Activated CD4-positive, alpha-beta memory T cell treated with anti-CD3 and anti-CD28 coated beads for 36 hours (primary cell): Measurements from ENCODE around the gene CLINT1. TPM values are rescaled to one million over a fixed set of nuclear protein-coding genes. Genes with fewer than 3 reads are reported as not detected.

Source experiments
- CTCF ChIA-PET: fragments of 350-600 bp; sonication (Branson Sonifier 250); formaldehyde crosslinking; loops from one replicate; lab custom pipeline; 2021; ENCODE audit warnings: antibody characterized with exemption, inconsistent platforms; lab: Charles Lee
- POLR2A ChIA-PET: fragments of 350-600 bp; sonication (Branson Sonifier 250); formaldehyde crosslinking; loops from one replicate; lab custom pipeline; 2021; ENCODE audit warnings: antibody characterized with exemption; lab: Charles Lee
- DNase-seq: peaks from one replicate; pipeline ENCODE4 v3.0.0-alpha.2; 2020
- H3K27ac Mint-ChIP-seq: one replicate; pipeline ENCODE4 v1.8.0; 2021; ENCODE audit warnings: mixed read lengths
- H3K27me3 Mint-ChIP-seq: one replicate; pipeline ENCODE4 v1.8.0; 2021; ENCODE audit warnings: mixed read lengths
- H3K36me3 Mint-ChIP-seq: one replicate; pipeline ENCODE4 v1.8.0; 2021; ENCODE audit warnings: mixed read lengths
- H3K4me1 Mint-ChIP-seq: one replicate; pipeline ENCODE4 v1.8.0; 2021; ENCODE audit warnings: low read depth, mixed read lengths
- H3K4me3 Mint-ChIP-seq: one replicate; pipeline ENCODE4 v1.8.0; 2021; ENCODE audit warnings: mild to moderate bottlenecking, mixed read lengths
- H3K9me3 Mint-ChIP-seq: one replicate; pipeline ENCODE4 v1.8.0; 2021; ENCODE audit warnings: mixed read lengths
- intact Hi-C: fragments of 100-400 bp; cut with micrococcal nuclease; formaldehyde crosslinking; loops from one replicate; pipeline ENCODE4 v1.15.1; 2023
- total RNA-seq, 2 experiments: library from RNA; stranded (reverse); gene quantifications; one replicate each; pipeline ENCODE4 v1.2.3, GENCODE V29; 2021

The CLINT1 gene
- total RNA-seq: 10 to 100 TPM; 48.7 to 49.4 TPM

- Mint-ChIP-seq H3K27ac (peak within 1 kb of the TSS; percentile 96), H3K4me1 (peaks cover 73% of the 10 kb centered on the region), H3K36me3 (peaks cover 5% of the 10 kb centered on the region), H3K27me3 (no peaks in the 10 kb centered on the region), H3K4me3 (peak within 1 kb of the TSS; percentile 91), H3K9me3 (no peaks in the 10 kb centered on the region)
- peak; percentile 92 for DNase-seq
- intact Hi-C loops: loop anchor here (1.0 to 10.0 kb wide), 11 partner anchors 13 to 936 kb away; partner anchors contain the start of gene MED7
- ChIA-PET CTCF (interaction anchor here (0.8 to 1.4 kb wide), 4 partner anchors 34 to 136 kb away, joined by 3 to 6 read pairs (median 4); no protein-coding TSS in a partner anchor), POLR2A (interaction anchor here (0.5 to 1.4 kb wide), 6 partner anchors 14 to 892 kb away, joined by 3 to 7 read pairs (median 4); no protein-coding TSS in a partner anchor)
Measured at GRCh38 chr5:157858527-157859226, at the start of gene CLINT1. CLINT1 (minus strand) TSS chr5:157859145; CDS start chr5:157858970, 175 bp downstream.

- H3K27me3 Mint-ChIP-seq: no peaks in the 10 kb centered on the region
- intact Hi-C loops: no loop called here
- no peaks in the 10 kb centered on the region for H3K4me1 Mint-ChIP-seq
- H3K4me3 Mint-ChIP-seq: no peak overlapping the region
- CTCF ChIA-PET: interaction anchor here (0.6 kb wide), 1 partner anchor 36 kb away, joined by 3 read pairs; no protein-coding TSS in a partner anchor
- no peaks in the 10 kb centered on the region for H3K36me3 Mint-ChIP-seq
- no peak for DNase-seq
- H3K27ac Mint-ChIP-seq: no peak overlapping the region
- no peaks in the 10 kb centered on the region for H3K9me3 Mint-ChIP-seq
- POLR2A ChIA-PET: no interaction called here
Measured at GRCh38 chr5:157908459-157908858, 49.5 kb upstream of the CLINT1 start.

DNA sequence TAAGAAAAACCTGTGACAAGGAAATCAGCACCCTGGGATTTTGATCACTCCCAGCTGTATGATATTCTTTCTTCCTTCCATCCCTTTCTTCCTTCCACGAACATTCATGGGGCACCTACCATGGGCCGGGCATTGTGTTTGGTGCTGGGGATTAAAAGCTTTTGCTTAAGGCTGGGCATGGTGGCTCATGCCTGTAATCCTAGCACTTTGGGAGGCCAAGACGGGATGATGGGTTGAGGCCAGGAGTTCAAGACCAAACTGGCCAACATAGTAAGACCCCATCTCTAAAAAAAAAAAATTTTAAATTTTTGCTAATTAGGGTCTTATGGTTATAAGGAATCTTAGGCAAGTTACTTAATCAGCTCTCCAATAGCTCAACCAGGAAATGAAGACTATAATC, 48.5 kb upstream of the CLINT1 start:
- CTCF ChIA-PET: no interaction called here
- POLR2A ChIA-PET: no interaction called here
- Mint-ChIP-seq H3K27me3 (peaks cover 2% of the 10 kb centered on the region), H3K27ac (no peak overlapping the region), H3K36me3 (no peaks in the 10 kb centered on the region), H3K4me3 (no peak overlapping the region), H3K9me3 (no peaks in the 10 kb centered on the region), H3K4me1 (no peaks in the 10 kb centered on the region)
- intact Hi-C loops: no loop called here
- DNase-seq: no peak

GRCh38 chr5:157903117-157903450, 44.1 kb upstream of the CLINT1 start:
- POLR2A ChIA-PET: no interaction called here
- no peaks in the 10 kb centered on the region for H3K36me3 Mint-ChIP-seq
- H3K27me3 Mint-ChIP-seq: peaks cover 2% of the 10 kb centered on the region
- H3K4me1 Mint-ChIP-seq: no peaks in the 10 kb centered on the region
- no peaks in the 10 kb centered on the region for H3K9me3 Mint-ChIP-seq
- H3K4me3 Mint-ChIP-seq: no peak overlapping the region
- H3K27ac Mint-ChIP-seq: no peak overlapping the region
- no peak for DNase-seq
- CTCF ChIA-PET: no interaction called here
- intact Hi-C loops: no loop called here

DNA sequence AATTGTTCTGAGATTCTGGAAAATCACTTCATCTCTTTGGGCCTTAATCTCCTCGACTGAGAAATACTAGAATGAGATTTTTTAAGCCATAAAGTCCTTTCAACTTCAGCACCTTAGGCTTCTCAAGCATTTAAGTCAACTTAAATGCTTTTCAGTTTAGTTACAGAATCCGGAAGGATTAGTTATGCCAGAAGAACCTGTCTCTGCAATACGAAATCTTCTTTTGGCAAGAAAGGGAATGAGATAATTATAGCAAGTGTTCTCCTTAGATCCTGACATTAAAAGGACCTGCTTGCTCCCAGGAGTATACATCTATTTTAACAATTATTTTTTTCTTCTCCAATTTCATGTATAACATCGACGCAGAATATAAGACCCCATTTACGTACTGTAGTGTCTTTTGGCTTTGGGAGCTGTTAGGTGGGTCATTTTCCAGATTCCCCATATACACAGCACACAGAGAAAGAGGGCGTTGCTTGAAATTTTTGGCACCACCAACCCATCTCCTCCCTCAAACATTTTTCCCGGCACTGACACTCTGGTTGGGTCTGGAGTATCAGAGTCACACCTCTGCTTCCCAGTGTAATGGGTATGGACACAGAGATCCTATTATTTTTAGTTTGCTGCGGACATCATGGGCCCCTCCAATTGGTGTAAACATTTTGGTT, 43.6 kb upstream of the CLINT1 start:
- ChIA-PET POLR2A (no interaction called here), CTCF (no interaction called here)
- Mint-ChIP-seq H3K27me3 (peaks cover 2% of the 10 kb centered on the region), H3K36me3 (no peaks in the 10 kb centered on the region), H3K4me1 (no peaks in the 10 kb centered on the region), H3K27ac (no peak overlapping the region), H3K4me3 (no peak overlapping the region), H3K9me3 (no peaks in the 10 kb centered on the region)
- intact Hi-C loops: no loop called here
- DNase-seq: no peak

- no peak for DNase-seq
- Mint-ChIP-seq H3K27me3 (peaks cover 2% of the 10 kb centered on the region), H3K4me3 (no peak overlapping the region), H3K36me3 (no peaks in the 10 kb centered on the region), H3K9me3 (no peaks in the 10 kb centered on the region), H3K4me1 (no peaks in the 10 kb centered on the region), H3K27ac (no peak overlapping the region)
- ChIA-PET POLR2A (no interaction called here), CTCF (no interaction called here)
- intact Hi-C loops: no loop called here
Measured at GRCh38 chr5:157900644-157901043, 41.7 kb upstream of the CLINT1 start.

- DNase-seq: no peak
- intact Hi-C loops: loop anchor here (1.0 kb wide), 2 partner anchors 22 to 35 kb away; no protein-coding TSS in a partner anchor
- ChIA-PET POLR2A (interaction anchor here (1.0 kb wide), 1 partner anchor 35 kb away, joined by 7 read pairs; the partner anchor contains the start of gene CLINT1), CTCF (interaction anchor here (1.0 to 1.7 kb wide), 7 partner anchors 24 to 73 kb away, joined by 3 to 6 read pairs (median 4); partner anchors contain the start of gene CLINT1)
- Mint-ChIP-seq H3K4me1 (peaks cover 19% of the 10 kb centered on the region), H3K27me3 (no peaks in the 10 kb centered on the region), H3K27ac (no peak overlapping the region), H3K9me3 (peaks cover 5% of the 10 kb centered on the region), H3K36me3 (no peaks in the 10 kb centered on the region), H3K4me3 (no peak overlapping the region)
Measured at GRCh38 chr5:157893611-157894010, 34.7 kb upstream of the CLINT1 start.

DNA sequence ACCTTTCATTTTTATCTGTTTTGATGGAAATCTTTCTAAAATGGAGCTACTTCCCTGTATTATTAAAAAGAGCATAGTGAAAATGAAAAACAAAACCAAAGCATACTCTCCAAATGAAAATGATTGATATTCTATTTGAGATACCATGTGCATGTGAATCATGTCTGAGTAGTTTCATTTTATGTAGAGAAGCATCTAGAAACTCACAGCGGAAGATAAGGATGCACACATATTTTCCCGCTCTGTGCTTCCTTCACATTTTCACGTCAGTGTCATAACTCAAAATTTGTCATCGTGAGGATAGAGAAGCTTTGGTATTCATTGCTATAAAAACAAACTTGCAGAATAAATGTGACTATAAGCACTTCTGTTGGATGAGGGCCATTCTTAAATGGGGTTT, 34.0 kb upstream of the CLINT1 start:
- Mint-ChIP-seq H3K9me3 (peaks cover 5% of the 10 kb centered on the region), H3K4me3 (no peak overlapping the region), H3K36me3 (no peaks in the 10 kb centered on the region), H3K27me3 (no peaks in the 10 kb centered on the region), H3K4me1 (peaks cover 19% of the 10 kb centered on the region), H3K27ac (no peak overlapping the region)
- intact Hi-C loops: loop anchor here (1.0 kb wide), 2 partner anchors 22 to 35 kb away; no protein-coding TSS in a partner anchor
- ChIA-PET POLR2A (interaction anchor here (0.6 to 1.5 kb wide), 3 partner anchors 32 to 151 kb away, joined by 3 to 7 read pairs (median 5); partner anchors contain the start of gene CLINT1), CTCF (interaction anchor here (1.0 to 1.7 kb wide), 8 partner anchors 25 to 73 kb away, joined by 3 to 9 read pairs (median 4); partner anchors contain the start of gene CLINT1)
- peak; percentile 18 for DNase-seq

DNA sequence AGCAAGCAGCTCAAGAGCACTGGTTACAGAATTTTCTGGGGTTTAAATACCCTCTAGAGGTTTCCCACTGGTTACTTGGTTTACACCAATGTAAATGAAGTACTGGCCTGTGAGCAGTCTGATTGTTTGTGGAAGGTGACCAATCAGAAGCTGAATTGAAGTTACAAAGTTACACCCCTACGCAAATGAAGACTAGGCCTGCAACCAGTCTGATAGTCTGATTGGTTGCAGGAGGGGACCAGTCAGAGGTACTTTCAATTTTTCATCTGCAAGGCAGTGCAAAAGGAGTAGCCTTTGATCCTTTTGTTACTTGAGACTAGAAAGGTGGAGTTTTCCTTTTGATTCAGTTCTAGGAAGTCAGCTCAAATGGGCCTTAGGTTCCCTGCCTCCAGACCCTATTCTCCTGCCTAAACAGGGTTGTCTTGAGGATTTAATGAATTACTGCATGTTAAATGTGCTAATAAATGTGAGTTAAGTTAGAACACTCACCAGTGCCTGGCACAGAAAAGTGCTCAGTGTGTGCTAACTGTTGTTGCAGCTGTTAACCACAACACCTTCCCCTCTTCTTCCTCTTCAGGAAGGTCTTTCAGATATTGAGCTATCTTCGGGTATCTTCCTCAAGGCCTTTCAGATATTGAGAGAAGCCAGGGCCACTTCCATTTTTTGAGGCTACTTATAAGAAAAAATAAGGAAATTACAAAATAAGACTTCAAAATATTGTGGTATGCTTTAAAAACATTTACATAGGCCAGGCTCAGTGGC, 32.1 kb upstream of the CLINT1 start:
- no peak for DNase-seq

GRCh38 chr5:157888814-157889532, 30.0 kb upstream of the CLINT1 start:
- intact Hi-C loops: no loop called here
- DNase-seq: no peak
- Mint-ChIP-seq H3K36me3 (no peaks in the 10 kb centered on the region), H3K9me3 (peaks cover 10% of the 10 kb centered on the region), H3K27ac (no peak overlapping the region), H3K4me3 (no peak overlapping the region), H3K4me1 (peaks cover 19% of the 10 kb centered on the region), H3K27me3 (no peaks in the 10 kb centered on the region)
- ChIA-PET POLR2A (no interaction called here), CTCF (no interaction called here)

More for the DNA sequence above, 32.1 kb upstream of the CLINT1 start:
- intact Hi-C loops: no loop called here
- ChIA-PET CTCF (interaction anchor here (0.6 to 1.0 kb wide), 3 partner anchors 30 to 58 kb away, joined by 3 read pairs; no protein-coding TSS in a partner anchor), POLR2A (interaction anchor here (0.6 kb wide), 1 partner anchor 111 kb away, joined by 3 read pairs; no protein-coding TSS in a partner anchor)
- H3K27me3 Mint-ChIP-seq: no peaks in the 10 kb centered on the region
- no peaks in the 10 kb centered on the region for H3K36me3 Mint-ChIP-seq
- H3K9me3 Mint-ChIP-seq: peaks cover 10% of the 10 kb centered on the region
- H3K4me3 Mint-ChIP-seq: no peak overlapping the region
- H3K27ac Mint-ChIP-seq: no peak overlapping the region
- H3K4me1 Mint-ChIP-seq: peaks cover 19% of the 10 kb centered on the region

DNA sequence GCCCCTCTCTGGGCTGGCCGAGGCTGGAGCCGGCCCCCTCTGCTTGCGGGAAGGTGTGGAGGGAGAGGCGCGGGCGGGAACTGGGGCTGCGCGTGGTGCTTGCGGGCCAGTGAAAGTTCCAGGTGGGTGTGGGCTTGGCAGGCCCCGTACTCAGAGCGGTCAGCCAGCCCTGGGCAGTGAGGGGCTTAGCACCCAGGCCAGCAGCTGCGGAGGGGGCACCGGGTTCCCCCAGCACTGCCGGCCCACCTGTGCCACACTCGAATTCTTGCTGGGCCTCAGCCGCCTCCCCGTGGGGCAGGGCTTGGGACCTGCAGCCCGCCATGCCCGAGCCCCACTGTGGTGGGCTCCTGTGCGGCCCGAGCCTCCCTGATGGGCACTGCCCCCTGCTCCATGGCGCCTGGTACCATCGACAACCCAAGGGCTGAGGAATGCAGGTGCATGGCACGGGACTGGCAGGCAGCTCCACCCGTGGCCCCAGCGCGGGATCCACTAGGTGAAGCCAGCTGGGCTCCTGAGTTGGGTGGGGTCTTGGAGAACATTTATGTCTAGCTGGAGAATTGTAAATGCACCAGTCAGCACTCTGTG, 27.9 kb upstream of the CLINT1 start:
- no peak for DNase-seq
- H3K4me1 Mint-ChIP-seq: peaks cover 9% of the 10 kb centered on the region
- no peak overlapping the region for H3K27ac Mint-ChIP-seq
- no peaks in the 10 kb centered on the region for H3K36me3 Mint-ChIP-seq
- ChIA-PET CTCF (interaction anchor here (2.0 kb wide), 1 partner anchor 62 kb away, joined by 4 read pairs; no protein-coding TSS in a partner anchor), POLR2A (no interaction called here)
- no peak overlapping the region for H3K4me3 Mint-ChIP-seq
- intact Hi-C loops: no loop called here
- peaks cover 5% of the 10 kb centered on the region for H3K9me3 Mint-ChIP-seq
- no peaks in the 10 kb centered on the region for H3K27me3 Mint-ChIP-seq
